Iris pigment epithelial cell (primary cell): ENCODE results near the gene CLCN1.
"Not testable (repeated sequence)": the region's sequence is repeated elsewhere in the genome, so short reads cannot be mapped to it uniquely, and the experiment has no call there.

Experiments used
- DNase-seq: peaks from one replicate; pipeline ENCODE4 v3.0.0-alpha.2; 2011; ENCODE audit warnings: low read depth

The CLCN1 gene

DNA sequence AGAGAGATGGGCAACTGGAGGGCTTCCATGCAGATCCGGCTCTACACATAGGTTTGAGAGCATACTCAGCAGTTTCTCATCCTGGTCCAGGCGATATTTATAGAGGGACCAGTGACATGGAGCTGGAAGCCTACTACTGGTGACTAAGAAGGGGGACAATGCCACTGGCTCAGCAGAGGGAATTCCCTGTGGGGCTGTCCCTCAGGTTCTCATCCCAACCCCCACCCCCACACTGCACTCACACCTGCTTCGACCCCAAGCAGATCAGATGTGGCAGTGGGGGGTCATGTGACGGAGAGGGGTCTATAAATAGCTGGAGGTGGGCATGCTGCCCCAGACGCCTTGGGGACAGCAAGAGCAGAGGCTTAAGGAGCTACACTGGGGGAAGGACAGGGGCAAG, at the start of gene CLCN1:
Gene CLCN1, plus strand, starts transcription at position 336 of the 400 bp plus-strand sequence. CDS start 102 bp downstream, outside the sequence.
- no peak for DNase-seq

- DNase-seq: no peak
Measured at GRCh38 chr7:143269251-143269650, 46.7 kb upstream of the CLCN1 start.

- no peak for DNase-seq
Measured at GRCh38 chr7:143271240-143271639, 44.7 kb upstream of the CLCN1 start.

DNA sequence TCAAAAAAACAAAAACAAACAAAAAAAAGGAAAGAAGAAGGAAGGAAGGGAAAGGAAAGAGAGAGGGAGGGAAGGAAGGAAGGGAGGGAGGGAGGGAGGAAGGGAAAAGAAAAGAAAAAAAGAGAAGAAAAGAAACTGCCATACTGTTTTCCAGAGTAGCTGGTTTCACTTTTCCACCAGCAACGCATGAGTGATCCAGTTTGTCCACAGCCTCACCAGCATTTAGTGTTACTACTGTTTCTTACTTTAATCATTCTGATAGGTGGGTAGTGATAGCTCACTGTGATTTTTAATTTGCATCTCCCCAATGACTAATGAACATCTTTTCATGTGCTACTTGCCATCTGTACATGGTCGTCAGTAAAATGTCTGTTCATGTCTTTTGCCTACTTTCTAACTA, 43.0 kb upstream of the CLCN1 start:
- DNase-seq: no peak

DNA sequence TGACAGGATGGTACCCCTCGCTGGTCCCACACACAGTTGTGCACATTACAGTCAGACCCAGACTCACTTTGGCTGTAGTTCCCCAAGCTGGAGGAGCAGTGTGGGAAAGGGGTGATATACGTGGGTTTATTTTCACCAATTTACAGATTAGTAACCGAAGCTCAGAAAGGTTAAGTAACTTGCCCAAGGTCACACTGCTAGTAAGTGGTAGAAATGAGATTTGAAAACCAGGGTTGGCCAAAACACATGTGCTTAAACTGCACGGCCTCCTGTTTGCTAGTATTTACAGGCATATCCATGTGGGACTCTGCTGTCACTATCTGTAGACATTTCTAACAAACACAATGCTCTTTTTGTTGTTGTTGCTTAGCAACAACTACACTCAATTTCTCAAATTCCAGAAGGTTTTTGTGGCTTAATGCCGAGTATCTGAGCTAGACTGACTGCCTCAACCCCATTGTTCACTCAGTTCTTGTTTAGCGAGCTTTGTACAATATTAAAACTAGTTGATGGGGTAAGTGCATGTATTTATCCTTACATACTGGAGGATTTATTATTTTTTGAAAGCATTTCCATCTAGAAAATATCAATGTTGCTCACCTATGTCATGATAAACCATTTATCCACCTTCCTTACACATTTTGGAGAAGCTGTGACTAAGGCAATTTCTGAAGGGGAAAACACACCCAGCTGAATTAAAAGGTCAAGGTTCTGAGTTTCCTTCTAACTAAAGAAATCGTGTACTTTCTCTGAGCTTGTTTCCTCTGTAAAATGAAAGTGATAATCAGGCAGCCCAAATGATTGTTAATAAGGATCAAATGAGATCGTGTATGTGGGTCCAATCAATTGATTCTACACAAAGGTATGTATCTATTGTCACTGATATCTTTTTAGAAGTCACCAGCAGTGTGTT, 36.5 kb upstream of the CLCN1 start:
- DNase-seq: peak; percentile 82

DNA sequence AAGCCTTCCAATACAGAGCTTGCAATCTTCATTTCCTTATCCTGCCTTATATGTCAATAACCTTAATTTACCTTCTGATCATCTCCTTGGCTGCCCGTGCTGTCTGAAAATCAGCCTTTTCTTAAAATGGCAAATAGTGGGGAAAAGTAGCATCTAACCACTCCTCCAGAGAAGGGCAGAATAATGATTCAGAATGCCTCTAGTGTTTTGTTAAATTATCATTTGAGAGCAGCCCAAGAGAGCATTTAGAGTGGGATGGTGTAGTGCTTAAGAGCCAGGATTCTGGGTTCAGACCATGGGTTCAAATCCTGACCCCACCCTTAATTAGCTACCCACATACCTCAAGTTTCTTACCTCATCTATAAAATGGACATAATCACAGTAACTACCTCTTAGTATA, 35.8 kb upstream of the CLCN1 start:
- no peak for DNase-seq

- no peak for DNase-seq
Measured at GRCh38 chr7:143280566-143280965, 35.3 kb upstream of the CLCN1 start.

DNA sequence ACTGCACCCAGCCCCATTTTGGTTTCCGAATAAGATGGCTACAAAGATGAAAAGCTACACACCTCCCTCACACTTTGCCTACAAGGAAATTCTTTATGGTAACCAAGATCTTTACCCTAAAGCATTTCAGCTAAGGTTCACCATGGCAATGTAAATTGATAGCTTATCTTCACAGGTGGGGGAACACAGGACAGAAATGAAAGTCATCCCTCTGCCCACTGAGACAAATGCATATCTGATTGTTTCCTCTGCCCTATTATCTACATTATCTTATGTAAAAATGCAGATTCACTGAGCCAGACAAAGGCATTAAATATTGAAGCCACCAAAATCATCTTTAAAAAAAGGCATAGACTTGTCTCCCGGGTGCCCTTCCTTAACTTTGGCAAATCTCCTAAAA, 34.4 kb upstream of the CLCN1 start:
- no peak for DNase-seq

- DNase-seq: no peak
Measured at GRCh38 chr7:143282124-143282523, 33.8 kb upstream of the CLCN1 start.

DNA sequence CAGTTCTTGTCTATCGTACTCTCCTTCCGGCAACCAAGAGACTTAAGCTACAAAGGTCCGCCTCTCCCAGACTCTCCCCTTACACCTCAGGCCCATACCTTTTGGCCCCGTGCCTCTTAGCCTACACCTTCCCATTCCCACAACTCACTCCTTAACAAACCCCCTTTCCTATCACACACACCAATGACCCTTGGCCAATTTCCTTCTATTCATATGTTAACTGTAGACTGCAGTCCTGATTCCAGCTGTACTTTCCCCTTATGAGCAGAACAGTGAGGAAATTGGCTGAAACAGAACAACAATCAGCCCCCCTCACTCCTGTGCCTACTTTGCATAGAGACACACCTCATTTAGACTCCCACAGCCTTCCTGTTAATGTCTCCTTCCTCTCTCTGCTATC, 32.5 kb upstream of the CLCN1 start:
- DNase-seq: no peak

GRCh38 chr7:143284591-143285469, 31.1 kb upstream of the CLCN1 start, which contains the start of gene TMEM139:
Gene TMEM139, plus strand, starts transcription at chr7:143284958. Its CDS starts 1,000 bp downstream, at chr7:143285958.
- DNase-seq: no peak

- no peak for DNase-seq
Measured at GRCh38 chr7:143285470-143285778, 30.5 kb upstream of the CLCN1 start.

GRCh38 chr7:143285806-143286521, 29.9 kb upstream of the CLCN1 start:
- no peak for DNase-seq

DNA sequence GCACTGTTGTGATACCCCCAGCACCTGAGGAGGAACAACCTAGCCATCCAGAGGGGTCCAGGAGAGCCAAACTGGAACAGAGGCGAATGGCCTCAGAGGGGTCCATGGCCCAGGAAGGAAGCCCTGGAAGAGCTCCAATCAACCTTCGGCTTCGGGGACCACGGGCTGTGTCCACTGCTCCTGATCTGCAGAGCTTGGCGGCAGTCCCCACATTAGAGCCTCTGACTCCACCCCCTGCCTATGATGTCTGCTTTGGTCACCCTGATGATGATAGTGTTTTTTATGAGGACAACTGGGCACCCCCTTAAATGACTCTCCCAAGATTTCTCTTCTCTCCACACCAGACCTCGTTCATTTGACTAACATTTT, 29.4 kb upstream of the CLCN1 start:
- no peak for DNase-seq

- no peak for DNase-seq
Measured at GRCh38 chr7:143287339-143287934, 28.5 kb upstream of the CLCN1 start.

DNA sequence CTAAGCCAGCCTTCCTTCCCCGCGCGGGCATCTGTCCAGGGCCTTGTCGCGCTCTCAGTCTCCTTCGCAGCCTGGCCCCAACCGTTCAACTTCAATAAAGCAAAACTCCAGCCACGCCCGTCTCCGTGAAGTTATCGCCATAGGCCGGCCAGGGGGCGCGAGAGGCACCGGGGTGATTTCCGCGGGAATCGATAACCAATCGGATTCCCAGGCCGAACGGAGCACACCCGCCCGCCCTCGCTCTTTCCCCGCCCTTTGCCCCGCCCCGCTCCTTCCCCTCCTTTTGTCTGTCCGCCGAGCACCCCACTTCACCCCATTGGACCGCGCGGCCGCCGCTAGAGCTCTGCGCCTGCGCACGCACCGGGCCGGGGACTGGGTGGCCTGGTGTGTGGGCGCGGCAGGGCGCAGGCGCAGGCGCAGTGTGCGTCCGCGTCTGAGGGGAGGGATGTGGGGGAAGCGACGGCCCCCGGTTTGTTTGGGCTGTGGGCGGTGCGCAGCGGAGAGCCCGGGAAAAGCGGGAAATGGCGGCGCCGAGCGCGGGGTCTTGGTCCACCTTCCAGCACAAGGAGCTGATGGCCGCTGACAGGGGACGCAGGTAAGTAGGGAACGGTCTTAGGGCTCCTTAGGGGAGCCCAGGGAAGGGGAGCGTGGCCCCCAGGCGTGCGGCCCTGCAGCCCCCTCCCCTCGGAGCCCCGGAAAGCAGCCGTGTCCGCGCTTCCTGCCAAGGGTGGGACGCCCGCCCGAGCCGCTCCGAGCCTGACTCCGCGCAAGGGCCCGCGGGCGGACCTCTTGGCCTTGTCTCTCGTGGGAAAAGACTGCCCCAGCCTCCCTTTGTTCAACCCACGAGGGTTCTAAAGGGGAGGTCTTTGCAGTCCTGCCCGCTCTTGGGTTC, 27.7 kb upstream of the CLCN1 start, which contains the start of gene CASP2:
Gene CASP2, plus strand, starts transcription at position 417 of the 892 bp plus-strand sequence. Its CDS starts 105 bp downstream, at position 522.
- peak; percentile 97 for DNase-seq

DNA sequence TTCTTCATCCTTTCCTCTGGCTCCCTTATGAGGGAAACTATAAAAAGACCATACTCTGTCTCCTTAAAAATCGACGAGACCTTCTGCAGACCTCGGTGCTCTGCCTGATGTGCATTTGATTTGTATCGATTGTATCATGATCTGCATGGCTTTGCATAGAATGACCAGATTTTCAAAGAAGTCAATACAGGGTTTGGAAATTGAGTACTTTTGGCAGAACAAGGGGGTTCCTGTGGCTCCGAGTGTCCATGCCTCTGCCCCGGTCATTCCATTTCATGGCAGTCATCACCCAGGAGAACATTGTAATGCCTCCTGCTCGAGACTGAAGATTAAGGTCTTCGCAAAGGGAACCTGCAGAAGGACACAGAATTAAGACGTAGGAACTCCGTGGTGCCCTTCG, 27.1 kb upstream of the CLCN1 start:
- DNase-seq: peak; percentile 29

- DNase-seq: no peak
Measured at GRCh38 chr7:143289421-143289820, 26.5 kb upstream of the CLCN1 start.

GRCh38 chr7:143289888-143290287, 26.0 kb upstream of the CLCN1 start:
- not testable (repeated sequence) for DNase-seq

DNA sequence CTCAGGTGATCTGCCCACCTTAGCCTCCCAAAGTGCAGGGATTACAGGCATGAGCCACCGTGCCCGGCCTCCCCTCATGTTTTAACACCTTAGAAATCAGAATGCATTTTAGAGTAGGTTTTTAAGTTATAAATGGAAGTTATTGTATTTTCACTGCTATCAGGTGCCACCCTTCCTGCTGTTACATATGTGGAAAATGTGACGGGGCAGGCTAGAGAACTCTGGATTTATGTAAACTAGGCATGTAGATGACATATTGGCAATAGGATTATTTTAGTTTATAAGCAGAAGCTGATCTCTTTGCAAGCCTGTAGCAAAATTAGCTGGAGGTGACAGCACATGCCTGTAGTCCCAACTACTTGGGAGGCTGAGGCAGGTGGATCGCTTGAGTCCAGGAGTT, 25.6 kb upstream of the CLCN1 start:
- no peak for DNase-seq

DNA sequence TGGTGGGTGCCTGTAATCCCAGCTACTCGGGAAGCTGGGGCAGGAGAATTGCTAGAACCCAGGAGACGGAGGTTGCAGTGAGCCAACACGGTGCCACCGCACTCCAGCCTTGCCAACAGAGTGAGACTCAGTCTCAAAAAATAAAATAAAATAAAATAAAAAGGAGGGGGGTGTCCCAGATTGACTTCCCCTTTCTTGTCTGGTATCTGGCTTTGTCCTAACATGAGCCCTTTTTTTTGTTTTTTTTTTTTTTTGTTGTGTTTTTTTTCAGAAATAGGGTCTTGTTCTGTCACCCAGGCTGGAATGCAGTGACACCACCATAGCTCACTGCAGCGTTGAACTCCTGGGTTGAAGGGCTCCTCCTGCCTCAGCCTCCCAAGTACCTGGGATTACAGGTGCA, 23.0 kb upstream of the CLCN1 start:
- no peak for DNase-seq
